ENCODE data around the gene LEP.

- TF ChIP-seq CTCF (IDR thresholded peaks at IDR 0.05; ENCODE audit: low read depth, low read length) = no peak
- TF ChIP-seq EZH2phosphoT487 (IDR thresholded peaks at IDR 0.05; ENCODE audit: low read depth) = no peak
Measured at GRCh38 chr7:128271471-128271941, 30.4 kb downstream of the LEP start.
